ENCODE results near the gene ZNF467.

DNA sequence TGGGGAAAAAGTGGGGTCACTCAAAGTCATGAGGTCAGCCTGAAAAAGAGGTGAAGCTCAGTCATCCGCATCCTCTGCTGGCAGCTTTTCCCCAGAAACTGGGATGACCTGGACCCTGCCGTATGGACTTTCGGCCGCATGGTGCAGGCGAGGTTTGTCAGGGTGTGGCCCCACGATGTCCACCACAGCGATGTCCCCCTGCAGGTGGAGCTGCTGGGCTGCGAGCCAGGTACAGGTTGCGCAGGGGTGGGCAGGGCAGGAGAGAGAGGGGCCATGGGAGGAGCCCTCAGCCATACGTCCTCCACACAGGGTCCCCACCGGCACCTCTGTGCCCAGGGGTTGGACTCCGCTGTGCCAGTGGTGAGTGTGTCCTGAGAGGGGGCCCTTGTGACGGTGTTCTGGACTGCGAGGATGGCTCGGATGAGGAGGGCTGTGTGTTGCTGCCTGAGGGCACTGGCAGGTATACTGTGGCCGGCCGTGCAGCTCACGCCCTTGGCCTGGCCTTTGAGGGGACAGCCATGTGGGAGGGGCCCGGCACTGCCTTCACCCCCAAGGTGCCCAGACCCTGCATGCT, 23.0 kb upstream of the ZNF467 start:
- TF ChIP-seq CTCF (IDR thresholded peaks at IDR 0.05; ENCODE audit: insufficient read depth, low read length), result no peak
- no peak for TF ChIP-seq POLR2AphosphoS5 (IDR thresholded peaks at IDR 0.05; ENCODE audit: low read depth)
- TF ChIP-seq SPI1 (IDR thresholded peaks at IDR 0.05; ENCODE audit: borderline replicate concordance, low read depth), result no peak
